Superior temporal gyrus (tissue), 1 donor: ENCODE data around the gene TRAPPC2B.

Experiments
- DNase-seq: peaks from one replicate; pipeline ENCODE4 v3.0.0-alpha.2; 2016; ENCODE audit errors: extremely low spot score

TRAPPC2B gene

DNA sequence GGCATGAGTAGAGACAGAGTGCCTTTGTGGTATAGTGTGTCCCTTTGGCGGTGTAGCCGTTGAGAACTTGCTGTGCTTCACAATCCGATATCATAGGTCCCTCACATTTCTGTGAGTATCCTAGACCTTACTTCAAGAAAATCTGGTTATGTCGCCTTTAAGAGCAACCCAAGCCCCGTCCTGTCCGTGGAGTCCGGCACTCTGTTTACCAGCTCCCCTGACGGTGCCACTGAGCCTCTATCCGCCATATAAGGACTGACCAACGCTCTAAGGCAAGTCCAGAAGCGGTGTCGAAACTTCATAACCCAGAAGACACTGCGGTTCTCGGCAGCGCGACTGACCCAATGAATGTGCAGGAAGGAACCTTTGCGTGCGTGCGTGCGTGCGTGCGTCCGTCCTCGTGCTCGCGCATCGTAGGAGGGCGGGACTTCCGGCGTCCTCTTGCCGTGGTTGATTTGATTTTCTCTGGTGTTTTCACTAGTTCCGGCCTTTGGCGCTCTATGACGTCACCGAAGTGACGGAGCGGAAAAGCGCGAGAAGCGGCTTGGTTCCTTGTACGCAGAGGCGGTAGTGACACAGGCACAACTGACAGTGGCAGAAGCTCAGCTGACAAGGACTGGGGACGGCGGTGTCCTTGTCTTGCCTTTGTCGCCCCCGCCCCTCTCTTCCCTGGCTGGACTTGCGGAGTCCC lies at the start of gene TRAPPC2B, which contains the start of gene ZNF547:
TSS of gene TRAPPC2B (plus strand) at position 555 of the 691 bp plus-strand sequence. CDS start 1,283 bp downstream, outside the sequence.
TSS of gene ZNF547 (plus strand) at position 555 of the 691 bp plus-strand sequence. CDS start 5,005 bp downstream, outside the sequence.
- peak; percentile 99 for DNase-seq

DNA sequence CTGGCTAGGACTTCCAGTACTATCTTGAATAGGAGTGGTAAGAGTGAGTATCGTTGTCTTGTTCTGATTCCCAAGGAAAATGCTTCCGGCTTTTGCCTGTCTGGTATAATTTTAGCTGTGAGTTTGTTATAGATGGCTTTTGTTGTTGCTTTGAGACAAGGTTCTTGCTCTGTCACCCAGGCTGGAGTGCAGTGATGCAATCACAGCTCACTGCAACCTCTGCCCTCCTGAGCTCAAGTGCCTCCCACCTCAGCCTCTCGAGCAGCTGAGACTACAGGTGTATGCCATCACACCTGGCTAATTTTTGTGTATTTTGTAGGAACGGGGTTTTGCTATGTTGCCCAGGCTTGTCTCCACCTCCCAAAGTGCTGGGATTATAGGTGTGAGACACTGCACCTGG lies 49.2 kb upstream of the TRAPPC2B start:
- no peak for DNase-seq

DNA sequence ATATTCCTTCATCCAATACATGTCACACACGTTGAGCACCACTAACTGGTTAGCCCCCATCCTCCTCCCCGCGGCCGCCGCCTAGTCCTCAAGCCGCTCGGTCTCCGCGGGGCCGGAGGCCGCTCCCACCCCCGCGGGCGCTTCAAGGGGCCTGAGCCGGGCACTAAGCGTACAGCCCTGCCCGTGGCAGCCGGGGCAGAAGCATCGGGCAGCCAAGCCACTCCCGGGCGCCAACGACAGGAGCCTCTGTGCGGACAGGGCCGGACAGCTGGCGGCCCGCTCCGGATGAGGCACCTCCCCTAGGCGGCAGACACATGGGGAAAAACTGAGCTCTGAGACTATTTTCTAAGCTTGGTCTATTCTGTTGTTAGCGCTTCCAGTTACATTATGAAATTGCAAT lies 45.8 kb upstream of the TRAPPC2B start:
- DNase-seq: no peak

DNA sequence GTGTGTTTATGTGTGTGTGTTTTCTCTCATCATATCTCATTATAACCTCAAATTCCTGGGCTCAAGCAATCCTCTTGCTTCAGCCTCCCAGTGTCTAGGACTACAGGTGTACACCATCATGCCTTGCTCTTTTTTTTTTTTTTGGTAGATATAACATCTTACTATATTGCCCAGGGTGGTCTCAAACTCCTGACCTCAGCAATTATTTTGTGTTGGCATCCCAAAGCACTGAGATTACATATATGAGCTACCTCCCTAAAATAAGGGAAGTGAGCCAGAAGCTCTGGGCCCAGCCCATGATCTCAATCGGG lies 43.5 kb upstream of the TRAPPC2B start:
- DNase-seq: no peak

DNA sequence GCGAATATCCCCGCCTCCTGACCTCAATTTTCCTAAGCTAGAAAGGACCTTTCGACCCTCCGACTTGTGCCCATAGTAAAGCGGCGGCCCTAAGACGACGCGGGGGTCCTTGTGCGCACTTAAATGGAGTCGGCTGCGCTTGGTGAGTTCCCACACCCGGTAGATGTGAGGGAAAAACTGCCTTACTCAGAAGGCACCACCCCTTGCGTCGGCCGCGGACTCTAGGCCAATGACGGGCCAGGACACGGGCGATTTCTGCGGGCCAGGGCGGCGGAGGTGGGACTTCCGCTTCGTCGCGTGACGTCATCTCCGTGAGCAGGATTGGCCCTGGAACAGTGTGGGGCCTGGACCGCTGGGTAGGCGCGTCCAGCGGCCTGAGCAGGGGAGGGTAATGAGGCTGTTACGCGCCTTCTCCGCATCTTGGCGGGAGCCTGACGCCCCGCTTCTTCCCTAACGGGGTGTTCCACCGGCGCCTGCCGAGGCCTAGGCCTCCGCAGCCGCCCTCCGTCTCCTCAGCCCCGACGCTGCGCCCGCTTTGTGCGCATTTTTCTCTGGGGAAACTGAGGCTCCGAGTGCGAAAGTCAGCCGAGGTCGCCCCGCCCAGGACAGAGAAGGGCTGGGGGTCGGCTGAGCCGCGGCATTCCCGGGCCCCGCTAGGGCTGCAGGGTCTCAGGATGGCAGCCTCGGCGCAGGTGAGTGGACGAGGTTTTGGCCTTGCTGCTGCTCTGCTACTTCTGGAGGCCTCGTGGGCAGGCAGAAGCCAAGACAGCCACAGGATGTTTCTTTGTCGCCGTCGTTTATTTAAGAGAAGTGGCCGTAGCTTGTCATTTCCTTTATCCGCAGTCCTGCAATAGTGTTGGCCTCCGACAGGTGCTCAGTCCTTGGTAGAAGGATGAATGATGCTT lies 42.9 kb upstream of the TRAPPC2B start, which contains the start of gene ZNF543:
TSS of gene ZNF543 (plus strand) at position 293 of the 905 bp plus-strand sequence. CDS start at position 675, 382 bp downstream.
- peak; percentile 98 for DNase-seq

DNA sequence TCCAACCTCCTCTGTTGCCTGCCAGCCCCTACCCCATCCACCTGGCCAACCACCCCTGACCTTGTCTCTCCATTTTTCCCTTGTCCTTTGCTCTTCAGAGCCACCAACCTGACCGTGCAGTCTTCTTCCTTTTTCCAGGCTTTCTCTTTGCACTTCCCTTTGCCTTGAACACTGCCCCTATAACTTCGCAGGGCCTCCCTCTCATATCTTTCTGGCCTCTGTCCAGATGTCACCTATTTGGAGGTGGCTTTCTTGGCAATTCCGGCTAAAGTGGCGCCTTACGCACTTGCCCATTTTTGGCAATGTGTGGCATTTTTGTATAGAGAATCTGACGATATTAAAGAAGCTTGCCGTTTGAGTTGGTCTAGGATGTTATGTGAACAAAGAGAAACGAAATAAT lies 42.2 kb upstream of the TRAPPC2B start:
- DNase-seq: no peak

DNA sequence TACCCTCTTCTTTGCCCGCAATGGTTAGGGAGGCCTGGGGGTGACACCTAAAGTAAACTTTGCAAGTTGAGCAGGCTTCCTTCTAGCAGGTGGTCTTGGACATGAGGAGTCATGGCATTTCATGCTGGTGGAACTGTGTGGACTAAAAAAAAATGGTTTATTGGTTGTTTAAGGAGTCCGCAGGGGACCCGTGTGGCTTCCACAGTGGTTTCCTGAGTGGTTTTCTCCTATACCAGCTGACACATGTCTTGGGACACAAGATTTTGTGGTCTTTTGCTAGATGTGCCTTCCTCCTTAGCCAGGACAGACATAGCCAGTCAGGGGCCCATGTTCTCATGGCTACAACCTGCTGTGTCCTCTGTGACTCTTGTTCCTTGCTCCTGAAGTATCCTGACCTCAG lies 41.6 kb upstream of the TRAPPC2B start:
- no peak for DNase-seq

DNA sequence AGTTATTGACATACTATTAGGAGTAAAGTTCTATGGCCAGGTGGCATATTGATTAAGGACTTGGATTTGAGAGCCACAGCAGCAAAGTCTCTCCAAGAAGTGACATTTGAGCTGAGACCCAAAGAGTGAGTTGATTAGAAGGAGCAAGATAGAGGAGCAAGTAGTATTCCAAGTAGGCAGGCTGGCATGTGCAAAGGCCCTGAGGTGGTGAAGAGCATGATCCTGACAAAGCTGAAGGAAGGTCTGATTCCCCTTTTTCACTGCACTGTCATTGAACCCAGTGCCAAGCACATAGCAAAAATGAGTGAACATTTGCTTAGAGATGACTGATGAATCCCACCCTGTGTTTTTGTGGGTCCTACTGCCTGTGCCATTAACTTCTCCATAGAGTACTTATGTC lies 38.4 kb upstream of the TRAPPC2B start:
- no peak for DNase-seq

DNA sequence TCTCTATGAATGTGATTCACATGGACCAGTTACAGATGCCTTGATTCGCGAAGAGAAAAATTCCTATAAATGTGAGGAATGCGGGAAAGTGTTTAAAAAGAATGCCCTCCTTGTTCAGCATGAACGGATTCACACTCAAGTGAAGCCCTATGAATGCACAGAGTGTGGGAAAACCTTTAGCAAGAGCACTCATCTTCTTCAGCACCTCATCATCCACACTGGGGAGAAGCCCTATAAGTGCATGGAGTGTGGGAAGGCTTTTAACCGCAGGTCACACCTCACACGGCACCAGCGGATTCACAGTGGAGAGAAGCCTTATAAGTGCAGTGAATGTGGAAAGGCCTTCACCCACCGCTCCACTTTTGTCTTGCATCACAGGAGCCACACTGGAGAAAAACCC lies 35.4 kb upstream of the TRAPPC2B start:
- no peak for DNase-seq

DNA sequence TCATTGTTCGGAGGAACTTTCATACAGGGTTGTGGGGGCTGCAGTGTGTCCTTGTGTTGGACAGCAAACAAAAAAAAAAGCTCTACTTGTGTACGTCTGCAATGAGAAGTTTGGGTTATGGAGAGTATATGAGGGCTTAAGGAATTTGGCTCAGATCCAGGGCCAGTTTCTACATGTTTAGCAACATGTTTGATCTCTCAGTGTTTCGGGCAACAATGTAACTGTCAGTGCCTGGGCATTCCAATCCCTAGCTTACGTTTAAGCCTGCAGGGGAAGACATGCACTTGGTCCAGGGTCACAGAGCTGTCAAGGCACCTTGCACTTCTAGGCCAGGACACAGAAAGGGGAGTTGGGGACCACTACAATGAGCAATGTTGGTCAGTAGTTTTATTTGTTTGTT lies 29.2 kb upstream of the TRAPPC2B start:
- DNase-seq: no peak

DNA sequence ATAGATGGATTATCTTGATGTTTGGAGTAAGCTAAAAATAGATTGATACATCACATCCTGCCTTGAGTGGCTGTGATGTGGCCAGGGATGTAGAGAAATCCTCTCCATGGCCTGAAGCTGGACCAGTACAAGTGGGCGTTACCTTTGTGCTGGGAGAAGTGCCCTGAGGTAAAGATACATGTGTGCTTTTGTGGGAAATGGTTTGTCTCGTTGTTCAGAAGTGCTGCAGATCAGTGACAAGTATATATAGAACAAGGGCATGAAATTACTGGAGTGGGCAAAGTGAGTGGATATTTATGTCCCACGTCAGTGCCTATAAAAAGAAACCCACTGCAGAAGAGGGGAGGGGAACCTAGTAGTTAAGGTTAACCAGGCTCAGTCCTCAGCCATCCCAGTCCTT lies 24.5 kb upstream of the TRAPPC2B start:
- no peak for DNase-seq

DNA sequence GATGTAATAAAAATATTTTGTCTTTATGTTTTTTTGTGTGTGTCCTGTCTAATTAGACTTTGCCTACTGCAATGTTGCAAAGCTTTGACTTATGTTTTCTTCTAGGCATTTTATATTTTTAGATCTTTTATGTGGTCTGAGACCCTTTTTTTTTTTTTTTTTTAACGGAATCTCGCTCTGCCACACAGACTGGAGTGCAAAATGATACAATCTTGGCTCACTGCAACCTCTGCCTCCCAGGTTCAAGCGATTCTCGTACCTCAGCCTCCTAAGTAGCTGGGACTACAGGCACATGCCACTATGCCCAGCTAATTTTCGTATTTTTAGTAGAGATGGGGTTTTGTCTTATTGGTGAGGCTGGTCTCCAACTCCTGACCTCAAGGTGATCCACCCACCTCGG lies 20.8 kb upstream of the TRAPPC2B start:
- DNase-seq: no peak

DNA sequence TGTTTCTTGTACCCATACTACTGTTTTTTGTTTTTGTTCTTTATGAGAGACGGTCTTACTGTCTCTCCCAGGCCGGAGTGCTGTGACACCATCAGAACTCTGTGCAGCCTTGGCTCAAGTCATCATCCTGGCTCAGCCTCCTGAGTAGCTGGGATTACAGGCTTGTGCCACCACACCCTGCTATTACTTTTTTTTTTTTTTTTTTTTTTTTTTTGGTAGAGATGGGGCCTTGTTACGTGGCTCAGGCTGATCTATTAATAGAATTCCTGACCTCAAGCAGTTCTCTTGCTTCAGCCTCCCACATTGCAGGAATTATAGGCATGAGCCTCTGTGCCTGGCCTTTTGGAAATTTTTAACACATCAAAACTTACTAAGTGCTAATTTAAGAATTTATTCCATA lies 15.2 kb upstream of the TRAPPC2B start:
- DNase-seq: no peak

DNA sequence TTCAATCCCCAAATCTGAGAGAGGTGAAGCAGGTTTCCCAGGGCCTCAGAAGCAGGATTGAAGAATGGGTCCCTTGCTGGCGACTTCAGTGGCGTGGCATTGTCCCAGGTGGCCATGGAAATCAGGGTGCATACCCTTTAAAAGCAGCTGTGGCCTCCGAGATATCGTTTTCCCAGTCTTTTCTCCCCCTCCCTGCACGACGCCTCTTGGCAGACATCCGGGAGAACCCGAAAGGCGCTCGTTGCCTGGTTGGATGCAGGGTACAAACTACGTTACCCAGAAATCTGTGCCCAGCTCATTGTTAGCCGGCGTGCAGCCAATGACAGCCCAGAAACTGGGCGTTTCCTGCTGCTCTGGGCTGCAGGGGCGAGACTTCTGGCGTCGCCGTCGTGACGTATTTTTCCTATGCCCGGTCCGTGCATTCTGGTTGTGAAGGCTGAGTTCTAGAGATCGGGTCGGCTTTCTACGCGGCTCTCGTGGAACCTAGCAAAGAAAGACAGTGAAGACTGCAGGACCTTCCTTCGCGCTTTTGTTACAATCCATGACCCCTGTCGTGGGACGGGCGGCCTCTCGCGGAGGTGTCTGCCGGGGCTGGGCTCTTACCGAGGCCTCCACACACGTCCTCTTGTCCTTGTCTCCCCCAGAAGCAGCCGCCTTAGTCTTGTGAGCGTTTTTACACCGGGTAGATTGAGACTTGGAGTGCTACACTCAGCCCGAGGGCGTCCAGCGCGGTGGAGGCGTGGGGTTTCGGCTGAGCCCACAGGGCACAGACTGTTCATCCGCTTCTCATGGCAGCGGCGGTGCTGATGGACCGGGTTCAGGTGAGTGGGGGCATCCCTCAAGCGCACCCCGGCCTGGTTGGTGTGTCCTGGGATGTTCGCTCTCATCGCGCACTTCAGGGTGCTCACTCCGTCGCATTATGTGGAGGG lies 12.2 kb upstream of the TRAPPC2B start, which contains the start of gene ZNF304:
TSS of gene ZNF304 (plus strand) at position 395 of the 929 bp plus-strand sequence. CDS start at position 789, 394 bp downstream.
- DNase-seq: peak; percentile 99

DNA sequence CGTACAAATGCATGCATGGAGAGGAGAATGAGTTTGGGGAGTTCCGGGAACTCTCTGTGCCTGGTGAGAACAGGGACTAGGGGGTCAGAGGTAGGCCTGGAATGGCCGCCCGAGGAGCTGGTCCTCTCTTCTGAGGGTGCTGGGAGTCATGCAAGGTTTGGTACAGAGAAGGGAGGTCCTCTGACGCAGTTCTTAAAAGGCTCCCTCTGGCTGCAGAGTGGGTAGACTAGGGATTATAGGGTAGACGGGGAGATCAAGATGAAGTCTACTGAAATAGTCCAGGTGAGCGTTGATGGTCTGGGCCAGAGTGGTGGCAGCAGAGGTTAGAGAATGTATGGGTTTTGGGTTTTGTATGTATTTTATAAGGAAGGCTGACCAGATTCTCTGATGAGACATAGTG lies 11.5 kb upstream of the TRAPPC2B start:
- no peak for DNase-seq

DNA sequence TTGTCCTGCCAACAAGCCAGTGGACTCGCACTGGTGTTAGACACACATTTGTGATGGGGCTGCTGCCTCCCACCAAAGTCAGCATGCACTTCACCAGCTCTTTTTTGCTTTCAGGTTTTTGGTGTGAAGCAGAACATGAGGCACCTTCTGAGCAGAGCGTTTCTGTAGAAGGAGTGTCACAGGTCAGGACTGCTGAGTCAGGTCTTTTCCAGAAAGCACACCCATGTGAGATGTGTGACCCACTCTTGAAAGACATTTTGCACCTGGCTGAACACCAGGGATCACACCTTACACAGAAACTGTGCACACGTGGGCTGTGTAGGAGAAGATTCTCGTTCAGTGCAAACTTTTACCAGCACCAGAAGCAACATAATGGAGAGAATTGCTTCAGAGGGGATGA lies 7.4 kb upstream of the TRAPPC2B start:
- no peak for DNase-seq

DNA sequence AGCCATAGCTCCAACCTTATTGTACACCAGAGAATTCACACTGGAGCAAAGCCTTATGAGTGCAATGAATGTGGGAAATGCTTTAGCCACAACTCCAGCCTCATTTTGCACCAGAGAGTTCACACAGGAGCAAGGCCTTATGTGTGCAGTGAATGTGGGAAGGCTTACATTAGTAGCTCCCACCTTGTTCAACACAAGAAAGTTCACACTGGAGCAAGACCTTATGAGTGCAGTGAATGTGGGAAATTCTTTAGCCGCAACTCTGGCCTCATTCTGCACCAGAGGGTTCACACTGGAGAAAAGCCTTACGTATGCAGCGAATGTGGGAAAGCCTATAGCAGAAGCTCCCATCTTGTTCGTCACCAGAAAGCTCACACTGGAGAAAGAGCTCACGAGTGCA lies 5.9 kb upstream of the TRAPPC2B start:
- DNase-seq: no peak

DNA sequence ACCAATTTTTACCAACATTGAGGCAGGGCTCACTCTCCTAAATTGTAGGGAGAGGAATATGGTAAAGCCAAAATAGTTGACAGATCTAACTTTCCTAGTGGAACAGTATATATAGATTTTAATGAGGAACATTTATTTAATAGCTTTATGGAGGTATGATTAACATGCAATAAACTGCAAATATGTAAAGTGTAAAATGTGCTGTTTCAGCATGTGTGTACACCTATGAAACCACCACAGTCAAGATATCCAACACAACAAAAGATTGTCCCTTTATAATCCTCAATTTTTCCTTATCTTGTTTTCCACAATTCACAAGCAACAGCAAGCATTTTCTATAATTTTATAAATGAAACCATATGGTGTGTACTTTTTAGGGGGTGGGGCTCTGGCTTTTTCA lies 4.1 kb upstream of the TRAPPC2B start:
- no peak for DNase-seq

DNA sequence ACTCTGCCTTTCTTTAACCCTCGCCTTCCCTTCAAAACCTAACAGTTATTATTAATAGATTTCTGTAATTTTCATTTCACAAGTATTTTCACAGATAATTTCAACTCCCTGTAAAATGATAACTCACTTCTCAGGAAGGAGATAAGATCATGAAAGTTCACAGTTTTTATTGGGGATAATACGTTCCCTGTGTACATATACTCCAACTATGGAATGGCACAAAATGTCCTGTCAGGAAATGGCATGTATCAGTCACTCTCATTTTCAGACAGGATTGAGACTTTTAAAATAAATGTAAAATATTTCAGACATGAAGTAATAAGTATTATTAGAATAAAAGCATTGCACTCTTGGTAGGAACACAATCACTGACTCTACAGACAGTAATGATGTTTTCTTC lies 932 bp upstream of the TRAPPC2B start:
- no peak for DNase-seq

DNA sequence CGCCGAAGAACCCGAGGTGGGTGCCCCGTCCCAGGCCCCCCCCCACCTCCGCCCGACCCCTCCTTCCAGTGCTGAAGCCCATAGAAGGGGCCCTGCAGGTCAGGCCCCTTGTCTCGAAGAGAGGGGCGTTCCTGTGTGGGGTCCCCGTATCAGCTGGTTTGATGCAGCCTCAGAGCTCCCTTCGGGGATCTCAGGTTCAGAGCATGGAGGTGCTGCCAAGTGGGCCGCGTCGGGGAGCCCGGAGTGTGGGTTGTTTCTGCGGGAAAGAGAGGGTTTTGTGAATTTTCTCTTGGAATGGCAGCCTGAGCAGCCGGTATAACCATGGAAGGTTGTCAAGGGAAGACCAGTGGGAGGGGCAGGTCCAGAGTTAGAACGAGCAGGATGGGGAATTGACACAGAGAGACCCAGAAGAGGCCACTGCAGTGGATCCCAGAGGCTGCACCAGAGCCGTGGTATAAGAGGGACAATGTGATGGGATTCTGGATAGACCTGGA lies 384 bp downstream of the TRAPPC2B start:
- DNase-seq: no peak

DNA sequence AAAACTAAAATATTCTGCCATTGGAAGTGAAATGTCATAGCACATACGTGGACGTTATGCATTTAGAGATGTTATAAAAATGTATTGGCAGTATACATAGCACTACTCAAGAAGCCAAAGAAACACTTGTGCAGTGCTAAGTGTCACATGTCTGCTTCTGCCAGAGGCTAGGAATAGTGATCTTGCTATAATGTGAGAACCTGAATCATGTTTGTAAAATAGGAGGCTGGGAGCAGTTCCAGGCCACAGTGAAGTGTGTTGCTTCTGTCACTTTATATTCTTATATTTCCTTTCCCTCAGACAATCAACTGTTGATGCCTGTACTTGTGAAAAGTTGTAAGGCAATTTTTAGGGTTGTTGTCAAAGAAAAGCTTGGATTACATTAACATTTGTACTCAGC lies 3.4 kb downstream of the TRAPPC2B start:
- no peak for DNase-seq

DNA sequence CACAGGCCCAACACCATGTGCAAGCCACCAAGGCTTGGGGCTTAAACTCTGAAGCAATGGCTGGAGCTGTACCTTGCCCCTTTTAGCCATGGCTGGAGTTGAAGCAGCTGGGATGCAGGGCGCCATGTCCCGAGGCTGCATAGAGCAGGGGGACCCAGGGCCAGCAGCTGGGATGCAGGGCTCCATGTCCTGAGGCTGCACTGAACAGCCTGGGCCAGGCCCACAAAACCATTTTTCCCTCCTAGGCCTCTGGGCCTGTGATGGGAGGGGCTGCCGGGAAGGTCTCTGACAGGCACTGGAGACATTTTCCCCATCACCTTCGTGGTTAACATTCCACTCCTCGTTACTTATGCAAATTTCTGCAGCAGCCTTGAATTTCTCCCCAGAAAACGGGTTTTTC lies 10.8 kb downstream of the TRAPPC2B start:
- no peak for DNase-seq
